ENCODE results near the gene NEGR1.

DNA sequence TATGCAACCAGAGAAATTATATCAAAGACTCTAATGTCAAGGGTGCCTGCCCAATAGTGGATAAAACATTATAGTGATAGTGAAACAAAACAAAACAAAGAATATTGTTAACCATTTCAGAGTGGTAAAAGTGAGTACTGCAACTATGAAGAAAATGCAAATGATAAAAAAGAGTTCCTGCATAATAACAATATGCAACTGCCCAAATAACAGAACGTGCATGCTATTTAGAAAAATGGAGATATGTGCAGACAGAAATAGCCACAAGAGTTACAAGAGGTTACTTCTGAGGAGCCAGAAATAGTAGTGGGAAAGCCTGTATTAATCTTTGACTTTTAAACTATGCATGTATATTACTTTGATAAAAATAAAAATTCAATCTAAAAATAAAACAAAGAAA, 302.5 kb downstream of the NEGR1 start:
- TF ChIP-seq POLR2A (IDR thresholded peaks at IDR 0.05) (no peak), POLR2AphosphoS5 (IDR thresholded peaks at IDR 0.05) (no peak)
- TF ChIP-seq, protein P1, sequence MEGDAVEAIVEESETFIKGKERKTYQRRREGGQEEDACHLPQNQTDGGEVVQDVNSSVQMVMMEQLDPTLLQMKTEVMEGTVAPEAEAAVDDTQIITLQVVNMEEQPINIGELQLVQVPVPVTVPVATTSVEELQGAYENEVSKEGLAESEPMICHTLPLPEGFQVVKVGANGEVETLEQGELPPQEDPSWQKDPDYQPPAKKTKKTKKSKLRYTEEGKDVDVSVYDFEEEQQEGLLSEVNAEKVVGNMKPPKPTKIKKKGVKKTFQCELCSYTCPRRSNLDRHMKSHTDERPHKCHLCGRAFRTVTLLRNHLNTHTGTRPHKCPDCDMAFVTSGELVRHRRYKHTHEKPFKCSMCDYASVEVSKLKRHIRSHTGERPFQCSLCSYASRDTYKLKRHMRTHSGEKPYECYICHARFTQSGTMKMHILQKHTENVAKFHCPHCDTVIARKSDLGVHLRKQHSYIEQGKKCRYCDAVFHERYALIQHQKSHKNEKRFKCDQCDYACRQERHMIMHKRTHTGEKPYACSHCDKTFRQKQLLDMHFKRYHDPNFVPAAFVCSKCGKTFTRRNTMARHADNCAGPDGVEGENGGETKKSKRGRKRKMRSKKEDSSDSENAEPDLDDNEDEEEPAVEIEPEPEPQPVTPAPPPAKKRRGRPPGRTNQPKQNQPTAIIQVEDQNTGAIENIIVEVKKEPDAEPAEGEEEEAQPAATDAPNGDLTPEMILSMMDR (IDR thresholded peaks at IDR 0.05 in 8 of 11, conservative IDR thresholded peaks at IDR 0.05 in 3 of 11) = no peak
